HG03571 (cell line): ENCODE measurements around the gene POP4.
"Not testable (repeated sequence)": the region's sequence is repeated elsewhere in the genome, so short reads cannot be mapped to it uniquely, and the experiment has no call there.

ENCODE experiments used
- ATAC-seq: cut with Tn5 transposase; IDR thresholded peaks from one replicate; pipeline ENCODE4 v1.9.1; 2021; ENCODE audit not compliant: unreplicated experiment

Gene POP4

DNA sequence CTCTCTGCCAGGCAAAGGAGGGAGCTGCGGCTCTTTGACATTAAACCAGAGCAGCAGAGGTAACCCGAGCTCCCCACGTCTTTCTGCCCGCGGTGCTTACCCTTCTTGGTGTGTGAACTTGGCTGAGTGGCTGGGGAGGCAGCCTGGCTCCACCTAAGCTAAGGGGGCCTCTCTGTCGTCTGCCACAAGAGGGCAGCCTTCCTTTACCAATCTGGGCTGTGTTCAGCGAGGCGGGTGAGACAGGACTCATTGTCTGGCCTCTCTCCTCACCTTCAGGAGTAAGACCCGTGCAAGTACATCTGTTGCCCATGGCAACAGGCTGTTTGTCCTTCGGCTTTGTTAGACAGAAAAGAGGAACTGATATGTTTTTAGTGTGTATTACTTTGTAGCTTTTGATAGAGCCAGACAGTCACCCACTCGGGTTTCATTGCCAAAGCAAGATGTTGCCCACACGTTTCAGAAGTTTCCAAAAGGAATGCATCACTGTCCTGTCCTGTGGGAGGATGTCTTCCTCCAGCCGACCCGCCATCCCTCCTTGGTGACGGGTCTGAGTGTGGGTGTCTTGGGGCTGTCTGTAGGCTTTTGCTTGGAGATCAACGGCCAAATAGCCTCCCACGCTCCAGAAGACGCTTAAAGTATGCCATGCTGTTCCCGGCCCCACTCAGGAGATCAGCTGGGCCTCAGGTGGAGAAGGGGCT lies 4.6 kb downstream of the POP4 start:
- peak; percentile 68 for ATAC-seq

DNA sequence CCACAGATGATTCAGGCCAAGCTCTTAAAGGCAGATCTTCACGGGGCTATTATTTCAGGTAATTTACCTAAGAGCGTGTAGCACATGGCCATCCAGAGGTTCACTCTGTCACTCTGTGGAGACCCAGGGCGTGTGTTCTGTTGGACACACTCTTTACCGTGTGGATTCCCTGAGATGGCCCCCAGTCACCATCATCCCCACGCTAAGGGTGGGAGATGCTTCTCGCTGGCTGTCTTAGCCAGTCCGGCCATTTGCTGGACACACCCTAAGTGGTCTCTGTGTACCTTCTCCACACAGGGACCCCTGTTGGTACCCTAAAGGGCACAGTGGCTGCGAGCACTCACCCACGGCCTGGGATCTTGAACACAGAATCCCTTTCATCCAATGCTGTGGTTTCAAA lies 6.0 kb downstream of the POP4 start:
- no peak for ATAC-seq

- no peak for ATAC-seq
These were observed 6.9 kb downstream of the POP4 start for GRCh38 chr19:29612801-29613595.

- ATAC-seq: no peak
These were observed 8.0 kb downstream of the POP4 start for GRCh38 chr19:29614046-29614445.

DNA sequence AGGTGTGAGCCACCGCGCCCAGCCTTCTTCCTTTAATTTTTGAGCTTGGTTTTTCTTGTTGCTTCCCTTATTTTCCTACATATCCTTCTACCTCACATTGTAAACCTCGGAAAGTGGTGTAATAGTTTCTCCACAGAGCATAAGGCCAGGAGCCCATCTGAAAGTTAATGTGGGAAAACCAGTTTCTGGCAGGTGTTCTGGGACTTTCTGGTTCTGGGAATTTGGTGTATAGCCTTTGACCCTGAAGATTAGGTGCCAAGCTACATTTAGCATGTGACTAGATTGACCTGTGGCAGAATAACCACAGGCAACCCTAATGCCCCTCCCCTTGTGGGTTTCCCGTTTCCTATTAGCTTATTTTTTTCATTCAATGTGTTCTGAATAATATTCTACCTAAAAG lies 8.7 kb downstream of the POP4 start:
- ATAC-seq: no peak

DNA sequence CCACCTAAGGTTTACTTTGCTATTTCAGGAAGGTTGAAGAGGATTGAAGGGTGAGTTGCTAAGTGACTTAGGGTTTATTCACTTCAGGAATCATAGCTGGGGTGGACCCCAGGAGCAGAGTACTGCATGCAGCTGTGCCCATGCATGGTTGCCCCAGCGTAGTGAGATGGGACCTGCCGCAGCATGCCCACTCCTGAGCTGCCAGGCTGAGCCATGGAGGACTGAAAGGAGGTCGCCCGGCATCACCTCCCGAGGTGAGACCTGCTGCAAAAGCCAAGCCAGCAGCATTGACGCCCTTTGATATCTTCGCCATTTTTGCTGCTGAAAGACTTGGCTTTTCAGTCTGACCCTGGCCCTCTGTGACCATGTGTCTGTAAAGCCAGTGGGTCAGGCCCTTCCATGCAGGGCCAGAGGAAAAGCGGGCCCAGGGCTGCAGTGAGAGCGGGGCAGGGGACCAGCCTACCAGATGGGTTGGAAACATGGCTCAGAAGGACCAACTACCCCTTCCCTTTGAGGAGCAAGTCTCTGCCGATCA lies 9.9 kb downstream of the POP4 start:
- ATAC-seq: no peak

- ATAC-seq: no peak
These were observed 10.5 kb downstream of the POP4 start for GRCh38 chr19:29616541-29616940.

DNA sequence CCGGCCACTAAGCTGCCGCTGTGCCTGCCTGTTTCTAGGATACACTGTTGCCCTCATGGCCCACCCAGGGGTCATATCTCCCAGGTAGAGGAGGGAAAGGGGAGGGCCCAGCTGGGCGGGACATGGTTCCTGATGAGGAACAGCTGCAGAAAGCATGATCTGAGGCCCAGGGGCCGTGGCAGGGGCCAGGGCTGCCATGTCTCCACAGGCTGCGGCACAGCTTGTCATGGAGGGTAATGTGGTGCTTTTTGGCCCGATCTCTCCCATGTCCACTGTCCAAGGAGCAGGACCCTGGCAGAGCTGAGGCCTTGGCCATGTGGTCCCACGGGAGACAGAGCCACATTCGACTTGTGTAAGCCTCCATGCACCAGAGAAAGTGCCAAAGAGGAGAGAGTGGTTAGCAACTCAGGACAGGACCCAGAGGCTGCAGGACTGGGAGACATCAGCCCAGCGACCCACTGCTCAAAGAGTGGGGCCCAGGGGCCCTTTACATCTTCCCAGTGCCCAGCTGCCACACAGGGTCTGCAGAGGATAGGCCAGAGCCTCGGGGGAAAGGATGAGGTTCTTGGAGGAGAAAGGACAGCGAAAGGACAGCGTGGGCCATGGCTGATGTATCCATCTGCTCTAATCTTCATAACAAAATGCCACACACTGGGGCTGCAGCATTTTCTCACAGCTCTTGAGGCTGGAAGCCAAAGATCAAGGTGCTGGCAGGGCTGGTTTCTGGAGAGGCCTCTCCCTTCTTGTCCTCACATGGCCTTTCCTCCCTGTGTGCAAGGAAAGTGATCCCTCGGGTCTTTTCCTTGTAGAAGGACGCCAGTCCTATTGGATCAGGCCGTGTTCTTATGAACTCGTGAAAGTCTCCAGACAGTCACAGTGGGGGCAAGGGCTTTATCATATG lies 11.5 kb downstream of the POP4 start:
- no peak for ATAC-seq

- no peak for ATAC-seq
These were observed 12.4 kb downstream of the POP4 start for GRCh38 chr19:29618434-29618833.

- no peak for ATAC-seq
These were observed 12.8 kb downstream of the POP4 start for GRCh38 chr19:29618871-29619270.

- no peak for ATAC-seq
These were observed 14.9 kb downstream of the POP4 start for GRCh38 chr19:29620931-29621351.

GRCh38 chr19:29622166-29623070 lies 16.3 kb downstream of the POP4 start:
- no peak for ATAC-seq

- ATAC-seq: no peak
These were observed 17.8 kb downstream of the POP4 start for GRCh38 chr19:29623726-29624488.

- ATAC-seq: no peak
These were observed 18.6 kb downstream of the POP4 start for GRCh38 chr19:29624489-29625185.

DNA sequence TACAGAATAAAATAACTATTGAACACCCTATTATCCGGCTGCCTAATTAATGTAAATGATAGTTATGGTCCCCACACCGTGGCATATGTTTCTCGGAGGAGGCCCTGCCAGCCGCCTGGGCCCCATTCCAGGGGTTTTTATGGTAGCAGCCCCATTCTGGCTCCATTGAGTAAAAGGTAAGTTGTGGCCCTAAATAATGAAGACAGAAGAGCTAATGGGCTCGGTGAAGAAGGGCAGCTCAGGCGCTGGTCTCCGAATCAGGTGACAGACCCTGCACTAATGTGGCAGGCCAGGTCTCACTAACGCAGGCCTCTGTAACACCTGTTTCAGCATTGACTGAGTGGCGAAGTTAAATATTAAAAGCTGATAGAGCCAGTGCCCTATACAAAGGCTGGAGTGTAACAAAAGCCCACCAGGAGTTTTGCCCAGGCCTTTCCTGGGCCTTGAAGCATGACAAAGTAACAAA lies 19.1 kb downstream of the POP4 start:
- ATAC-seq: no peak

- no peak for ATAC-seq
These were observed 20.3 kb downstream of the POP4 start for GRCh38 chr19:29626386-29626785.

DNA sequence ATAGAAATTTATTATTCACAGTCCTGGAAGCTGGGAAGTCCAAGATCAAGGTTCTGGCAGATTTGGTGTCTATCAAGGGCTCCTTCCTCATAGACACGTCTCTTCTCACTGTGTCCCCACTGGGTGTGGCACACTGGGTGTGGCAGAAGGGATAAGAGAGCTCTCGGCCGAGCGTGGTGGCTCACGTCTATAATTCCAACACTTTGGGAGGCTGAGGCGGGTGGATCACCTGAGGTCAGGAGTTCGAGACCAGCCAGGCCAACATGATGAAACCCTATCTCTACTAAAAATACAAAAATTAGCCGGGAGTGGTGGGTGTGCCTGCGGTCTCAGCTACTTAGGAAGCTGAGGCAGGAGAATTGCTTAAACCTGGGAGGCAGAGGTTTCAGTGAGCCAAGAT lies 20.7 kb downstream of the POP4 start:
- ATAC-seq: not testable (repeated sequence)

DNA sequence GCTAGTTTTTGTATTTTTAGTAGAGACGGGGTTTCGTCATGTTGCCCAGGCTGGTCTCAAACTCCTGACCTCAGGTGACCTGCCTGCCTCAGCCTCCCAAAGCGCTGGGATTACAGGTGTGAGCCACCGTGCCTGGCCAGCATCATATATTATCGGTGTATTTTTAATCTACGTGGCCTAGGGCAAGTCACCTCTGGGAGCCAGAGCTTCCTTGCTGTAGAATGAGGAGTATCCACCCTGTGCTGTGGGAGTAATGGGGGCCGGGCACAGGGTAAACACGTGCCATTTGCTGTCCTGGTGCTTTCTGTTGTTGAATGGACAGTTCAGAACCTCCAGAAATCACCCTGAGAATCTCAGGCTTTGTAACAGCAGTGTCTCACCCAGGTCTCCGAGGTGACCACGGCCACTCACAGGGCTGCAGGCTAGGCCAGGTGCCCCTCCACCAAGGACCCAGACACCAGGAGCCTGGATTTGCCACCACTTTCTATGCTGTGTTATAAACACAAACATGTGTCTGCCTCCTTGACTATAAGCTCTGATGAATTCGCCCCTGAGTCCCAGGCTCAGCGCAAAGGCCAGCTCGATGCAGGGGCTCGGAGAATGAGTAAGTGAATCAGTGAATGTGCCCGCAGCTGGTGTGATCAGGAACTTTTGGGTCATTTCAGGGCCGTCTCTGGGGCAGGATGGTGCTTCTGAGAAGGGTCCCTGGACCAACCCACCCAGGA lies 22.7 kb downstream of the POP4 start:
- no peak for ATAC-seq
